Left ventricle myocardium inferior (tissue), 1 donor: ENCODE measurements around the gene CLIC5. TPM values are rescaled to one million over a fixed set of nuclear protein-coding genes. Genes with fewer than 3 reads are reported as not detected.

Experiments
- DNase-seq: peaks from one replicate; pipeline ENCODE4 v3.0.0-alpha.2; 2020
- H3K27ac ChIP-seq: fragments of 200-600 bp; replicated peaks from 2 replicates; pipeline ENCODE4 v1.8.0; 2021
- H3K27me3 ChIP-seq: fragments of 200-600 bp; 2 replicates; pipeline ENCODE4 v1.8.0; 2021; ENCODE audit warnings: low read depth
- H3K36me3 ChIP-seq: fragments of 200-600 bp; 2 replicates; pipeline ENCODE4 v1.8.0; 2021
- H3K4me1 ChIP-seq: fragments of 200-600 bp; 2 replicates; pipeline ENCODE4 v1.8.0; 2021
- H3K4me3 ChIP-seq: fragments of 200-600 bp; 2 replicates; pipeline ENCODE4 v1.8.0; 2021; ENCODE audit warnings: mild to moderate bottlenecking, moderate library complexity
- H3K9me3 ChIP-seq: fragments of 200-600 bp; replicated peaks from 2 replicates; pipeline ENCODE4 v1.8.0; 2021
- intact Hi-C: fragments of 100-400 bp; cut with micrococcal nuclease; formaldehyde crosslinking; loops from one replicate; pipeline ENCODE4 v1.11.0; 2022
- total RNA-seq: library from RNA; stranded (reverse); fragmentation: NEBNext Ultra II Directional; extraction: Animal tissue kit (Norgen Biotek cat#: 25700); gene quantifications from one replicate; pipeline ENCODE4 v1.2.1, GENCODE V29; 2021
- TF ChIP-seq, protein P1 (sequence below): fragments of 200-600 bp; IDR thresholded peaks from 2 replicates; pipeline ENCODE4 v1.8.0; 2021; ENCODE audit warnings: antibody characterized with exemption, mild to moderate bottlenecking, borderline replicate concordance
- donor health status: DM: no; HTN: yes; CAD: no; lungs with severe emphysema.

The CLIC5 gene
- total RNA-seq, 1 donor from 2014 or later, result 285 TPM

DNA sequence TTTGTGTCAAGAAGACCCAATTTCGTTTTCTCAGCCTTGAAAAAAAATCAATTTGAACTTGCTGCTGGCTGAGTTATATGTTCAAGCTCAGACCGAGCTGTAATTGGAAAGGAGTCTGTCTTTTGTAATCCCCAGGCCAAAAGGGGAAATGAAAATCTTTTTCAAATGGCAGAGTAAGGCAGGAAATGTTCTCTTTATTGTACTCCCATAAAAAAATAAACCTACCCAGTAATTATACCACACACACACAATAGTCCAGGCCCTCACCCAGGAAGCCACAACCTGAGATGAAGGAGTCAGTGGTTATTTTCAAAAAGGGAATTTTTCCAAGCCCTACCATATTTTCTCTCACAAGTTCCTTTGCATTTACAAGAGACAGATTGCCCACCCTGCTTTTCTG lies 45.3 kb downstream of the CLIC5 start:
- H3K4me1 ChIP-seq, result peaks cover 97% of the 10 kb centered on the region

DNA sequence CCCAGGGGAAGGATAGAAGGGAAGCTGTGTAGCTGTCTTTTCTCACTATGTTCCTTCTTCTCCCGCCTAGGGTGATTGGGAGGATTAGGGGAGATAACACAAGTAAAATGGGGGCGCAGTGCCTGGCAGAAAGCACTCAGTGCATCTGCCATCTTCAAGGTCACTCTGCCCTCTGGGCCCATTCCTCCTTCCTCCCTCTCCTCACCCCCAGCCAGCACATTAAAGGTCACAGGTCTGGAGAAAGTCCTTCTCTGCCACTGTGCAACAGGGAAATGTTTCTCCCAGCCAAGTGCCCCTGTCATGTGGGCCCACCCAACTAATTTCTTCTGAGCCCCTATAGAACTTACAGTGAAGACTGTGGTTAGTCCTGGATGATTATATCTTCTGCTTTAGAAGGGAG lies 45.8 kb downstream of the CLIC5 start:
- intact Hi-C loops, result no loop called here
- H3K4me3 ChIP-seq, result peak overlapping the region; percentile 45
- peaks cover 2% of the 10 kb centered on the region for H3K9me3 ChIP-seq
- H3K4me1 ChIP-seq, result peaks cover 98% of the 10 kb centered on the region
- H3K36me3 ChIP-seq, result peaks cover under 1% of the 10 kb centered on the region
- H3K27me3 ChIP-seq, result no peaks in the 10 kb centered on the region
- TF ChIP-seq, protein P1, sequence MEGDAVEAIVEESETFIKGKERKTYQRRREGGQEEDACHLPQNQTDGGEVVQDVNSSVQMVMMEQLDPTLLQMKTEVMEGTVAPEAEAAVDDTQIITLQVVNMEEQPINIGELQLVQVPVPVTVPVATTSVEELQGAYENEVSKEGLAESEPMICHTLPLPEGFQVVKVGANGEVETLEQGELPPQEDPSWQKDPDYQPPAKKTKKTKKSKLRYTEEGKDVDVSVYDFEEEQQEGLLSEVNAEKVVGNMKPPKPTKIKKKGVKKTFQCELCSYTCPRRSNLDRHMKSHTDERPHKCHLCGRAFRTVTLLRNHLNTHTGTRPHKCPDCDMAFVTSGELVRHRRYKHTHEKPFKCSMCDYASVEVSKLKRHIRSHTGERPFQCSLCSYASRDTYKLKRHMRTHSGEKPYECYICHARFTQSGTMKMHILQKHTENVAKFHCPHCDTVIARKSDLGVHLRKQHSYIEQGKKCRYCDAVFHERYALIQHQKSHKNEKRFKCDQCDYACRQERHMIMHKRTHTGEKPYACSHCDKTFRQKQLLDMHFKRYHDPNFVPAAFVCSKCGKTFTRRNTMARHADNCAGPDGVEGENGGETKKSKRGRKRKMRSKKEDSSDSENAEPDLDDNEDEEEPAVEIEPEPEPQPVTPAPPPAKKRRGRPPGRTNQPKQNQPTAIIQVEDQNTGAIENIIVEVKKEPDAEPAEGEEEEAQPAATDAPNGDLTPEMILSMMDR, result no peak
- H3K27ac ChIP-seq, result peak overlapping the region; percentile 89
- DNase-seq, result no peak

More for the DNA sequence above, 45.3 kb downstream of the CLIC5 start:
- Histone ChIP-seq H3K9me3 (peaks cover 3% of the 10 kb centered on the region), H3K4me3 (peak overlapping the region; percentile 45), H3K36me3 (peaks cover 1% of the 10 kb centered on the region), H3K27me3 (no peaks in the 10 kb centered on the region), H3K27ac (peak overlapping the region; percentile 89)
- intact Hi-C loops, result no loop called here
- TF ChIP-seq, protein P1, result no peak
- no peak for DNase-seq

DNA sequence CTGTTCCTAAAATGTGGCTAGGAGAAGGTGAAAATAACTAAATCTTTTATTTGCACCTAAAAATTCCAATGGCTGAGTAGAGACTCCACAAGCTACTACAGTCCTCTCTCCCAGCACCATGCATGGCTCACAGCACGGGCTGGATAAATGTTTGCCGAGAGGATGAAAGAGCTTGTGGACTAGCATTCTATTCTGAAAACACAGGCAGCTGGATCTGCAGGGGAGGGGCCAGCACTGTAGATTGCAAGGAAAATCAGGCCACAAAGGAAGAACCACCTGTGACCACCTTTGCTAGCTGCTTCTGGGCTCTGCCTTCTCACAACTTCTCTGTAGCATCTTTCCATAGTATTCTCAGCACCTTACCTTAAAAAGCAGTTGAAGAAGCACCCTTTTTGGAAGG lies 46.6 kb downstream of the CLIC5 start:
- intact Hi-C loops, result no loop called here
- peaks cover 11% of the 10 kb centered on the region for H3K9me3 ChIP-seq
- H3K27ac ChIP-seq, result peak overlapping the region; percentile 89
- no peak for DNase-seq
- peak overlapping the region; percentile 45 for H3K4me3 ChIP-seq
- TF ChIP-seq, protein P1, result no peak
- H3K36me3 ChIP-seq, result peaks cover 8% of the 10 kb centered on the region
- peaks cover 100% of the 10 kb centered on the region for H3K4me1 ChIP-seq
- H3K27me3 ChIP-seq, result no peaks in the 10 kb centered on the region

DNA sequence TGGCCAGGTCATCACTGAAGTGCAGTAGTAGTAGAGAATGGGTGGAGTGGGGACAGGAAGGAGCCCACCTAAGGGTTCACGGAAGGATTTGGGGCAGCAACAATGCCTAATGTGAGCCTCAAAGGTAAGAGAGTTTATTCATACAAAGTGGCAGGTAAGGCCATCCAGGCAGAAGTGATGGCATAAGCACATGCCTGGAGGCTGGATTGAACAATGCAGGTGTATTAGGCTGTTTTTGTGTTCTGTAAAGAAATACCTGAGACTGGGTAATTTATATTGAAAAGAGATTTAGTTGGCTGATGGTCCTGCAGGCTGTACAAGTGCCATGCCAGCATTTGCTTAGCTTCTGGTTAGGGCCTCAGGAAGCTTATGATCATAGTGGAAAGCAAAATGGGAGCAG lies 48.3 kb downstream of the CLIC5 start:
- H3K4me3 ChIP-seq, result no peak overlapping the region
- peak overlapping the region; percentile 89 for H3K27ac ChIP-seq
- TF ChIP-seq, protein P1, result no peak
- peaks cover 8% of the 10 kb centered on the region for H3K36me3 ChIP-seq
- H3K27me3 ChIP-seq, result no peaks in the 10 kb centered on the region
- H3K4me1 ChIP-seq, result peaks cover 96% of the 10 kb centered on the region
- DNase-seq, result no peak
- intact Hi-C loops, result no loop called here
- H3K9me3 ChIP-seq, result peaks cover 11% of the 10 kb centered on the region

- TF ChIP-seq, protein P1, result no peak
- peaks cover 8% of the 10 kb centered on the region for H3K36me3 ChIP-seq
- peaks cover 11% of the 10 kb centered on the region for H3K9me3 ChIP-seq
- no peaks in the 10 kb centered on the region for H3K27me3 ChIP-seq
- peaks cover 96% of the 10 kb centered on the region for H3K4me1 ChIP-seq
- intact Hi-C loops, result no loop called here
- H3K27ac ChIP-seq, result peak overlapping the region; percentile 89
- H3K4me3 ChIP-seq, result no peak overlapping the region
- no peak for DNase-seq
Observed at GRCh38 chr6:45966797-45967196, 48.9 kb downstream of the CLIC5 start.
